WTC11 (cell line): ENCODE measurements around the gene BLTP1. TPM values are rescaled to one million over a fixed set of nuclear protein-coding genes. Genes with fewer than 3 reads are reported as not detected.

Experiments
- ATAC-seq: fragments of 200-7000 bp; cut with Tn5 transposase; 2 replicates; pipeline ENCODE4 v1.10.0; 2021; ENCODE audit warnings: mild to moderate bottlenecking, moderate library complexity
- CTCF ChIA-PET: fragments of 300-600 bp; sonication (Branson Sonifier 250); formaldehyde crosslinking; loops from one replicate; lab custom pipeline; 2021; ENCODE audit warnings: antibody characterized with exemption; lab: Charles Lee
- POLR2A ChIA-PET: fragments of 350-600 bp; sonication (Branson Sonifier 250); formaldehyde crosslinking; loops from one replicate; lab custom pipeline; 2021; ENCODE audit warnings: antibody characterized with exemption; lab: Charles Lee
- DNase-seq: peaks from one replicate; pipeline ENCODE4 v3.0.0; 2021; ENCODE audit warnings: low spot score
- H3K27ac Mint-ChIP-seq: 2 replicates; pipeline ENCODE4 v1.8.0; 2021; ENCODE audit warnings: mixed read lengths
- H3K27me3 Mint-ChIP-seq: 2 replicates; pipeline ENCODE4 v1.8.0; 2021; ENCODE audit warnings: low read depth, mild to moderate bottlenecking, moderate library complexity, mixed read lengths
- H3K36me3 Mint-ChIP-seq: 2 replicates; pipeline ENCODE4 v1.8.0; 2021; ENCODE audit warnings: mixed read lengths
- H3K4me1 Mint-ChIP-seq: 2 replicates; pipeline ENCODE4 v1.8.0; 2022; ENCODE audit warnings: mixed read lengths
- H3K4me3 Mint-ChIP-seq: 2 replicates; pipeline ENCODE4 v1.8.0; 2021; ENCODE audit warnings: mild to moderate bottlenecking, moderate library complexity, mixed read lengths
- H3K9me3 Mint-ChIP-seq: 2 replicates; pipeline ENCODE4 v1.8.0; 2021; ENCODE audit warnings: mixed read lengths
- AFF4 ChIP-seq: sonication (generic); formaldehyde crosslinking; IDR thresholded peaks from 2 replicates; pipeline ENCODE4 v1.8.1; 2023; ENCODE audit warnings: mild to moderate bottlenecking, missing genetic modification reagents, borderline replicate concordance
- ATF1 ChIP-seq: sonication (generic); formaldehyde crosslinking; IDR thresholded peaks from 2 replicates; pipeline ENCODE4 v1.8.1; 2023; ENCODE audit warnings: mild to moderate bottlenecking, moderate library complexity, missing genetic modification reagents
- E2F5 ChIP-seq: sonication (generic); formaldehyde crosslinking; IDR thresholded peaks from 2 replicates; pipeline ENCODE4 v1.8.1; 2022; ENCODE audit warnings: mild to moderate bottlenecking, moderate library complexity, missing genetic modification reagents
- EMX1 ChIP-seq: fragments of 250-450 bp; sonication (Bioruptor Pico); IDR thresholded peaks from 2 replicates; pipeline ENCODE4 v1.8.0; 2021; ENCODE audit warnings: mild to moderate bottlenecking
- FOXK1 ChIP-seq: sonication (generic); formaldehyde crosslinking; IDR thresholded peaks from 2 replicates; pipeline ENCODE4 v1.8.0; 2022; ENCODE audit warnings: mild to moderate bottlenecking, moderate library complexity, missing genetic modification reagents
- FOXP1 ChIP-seq: sonication (generic); formaldehyde crosslinking; IDR thresholded peaks from 2 replicates; pipeline ENCODE4 v1.8.0; 2022; ENCODE audit warnings: missing genetic modification reagents, mild to moderate bottlenecking, moderate library complexity, borderline replicate concordance
- GABPB1 ChIP-seq: sonication (generic); formaldehyde crosslinking; IDR thresholded peaks from 2 replicates; pipeline ENCODE4 v1.8.1; 2023; ENCODE audit warnings: mild to moderate bottlenecking, missing genetic modification reagents
- JUN ChIP-seq: sonication (generic); formaldehyde crosslinking; IDR thresholded peaks from 2 replicates; pipeline ENCODE4 v1.8.0; 2023; ENCODE audit warnings: mild to moderate bottlenecking, missing genetic modification reagents
- KAT7 ChIP-seq: sonication (generic); formaldehyde crosslinking; IDR thresholded peaks from 2 replicates; pipeline ENCODE4 v1.8.1; 2023; ENCODE audit warnings: missing genetic modification reagents, mild to moderate bottlenecking, borderline replicate concordance
- MLX ChIP-seq: sonication (generic); formaldehyde crosslinking; IDR thresholded peaks from 2 replicates; pipeline ENCODE4 v1.8.1; 2023; ENCODE audit warnings: mild to moderate bottlenecking, missing genetic modification reagents, moderate library complexity
- NR3C1 ChIP-seq: sonication (generic); formaldehyde crosslinking; conservative IDR thresholded peaks from 2 replicates; pipeline ENCODE4 v1.8.1; 2023; ENCODE audit warnings: low read depth, mild to moderate bottlenecking, missing genetic modification reagents
- RORB ChIP-seq: fragments of 250-450 bp; sonication (Bioruptor Pico); IDR thresholded peaks from 2 replicates; pipeline ENCODE4 v1.9.0; 2021; ENCODE audit warnings: mild to moderate bottlenecking
- SMAD3 ChIP-seq: sonication (generic); formaldehyde crosslinking; IDR thresholded peaks from 2 replicates; pipeline ENCODE4 v1.8.0; 2022; ENCODE audit warnings: missing genetic modification reagents, mild to moderate bottlenecking, borderline replicate concordance
- TP53 ChIP-seq: sonication (generic); formaldehyde crosslinking; IDR thresholded peaks from 2 replicates; pipeline ENCODE4 v1.8.1; 2023; ENCODE audit warnings: mild to moderate bottlenecking, missing genetic modification reagents
- total RNA-seq: library from RNA; stranded (reverse); gene quantifications from 3 replicates; pipeline ENCODE4 v1.2.3, GENCODE V29; 2021
- TF ChIP-seq, protein P1 (sequence below): fragments of 250-450 bp; sonication (Bioruptor Pico); IDR thresholded peaks from 2 replicates; pipeline ENCODE4 v1.9.0; 2021; ENCODE audit warnings: mild to moderate bottlenecking, borderline replicate concordance
- TF ChIP-seq, protein P2 (sequence below): sonication (generic); formaldehyde crosslinking; IDR thresholded peaks from 2 replicates; pipeline ENCODE4 v1.8.0; 2022; ENCODE audit warnings: mild to moderate bottlenecking, missing genetic modification reagents
- TF ChIP-seq, protein P3 (sequence below): sonication (generic); formaldehyde crosslinking; IDR thresholded peaks from 2 replicates; pipeline ENCODE4 v1.8.0; 2022; ENCODE audit warnings: mild to moderate bottlenecking, missing genetic modification reagents

Gene BLTP1
- total RNA-seq, 1 experiment from 2014 or later, result 32.1 TPM

GRCh38 chr4:122146652-122147051, 5.5 kb upstream of the BLTP1 start:
- no peak overlapping the region for H3K27ac Mint-ChIP-seq
- H3K36me3 Mint-ChIP-seq, result no peaks in the 10 kb centered on the region
- DNase-seq (no peak), ATAC-seq (no peak)
- ChIA-PET CTCF (no interaction called here), POLR2A (no interaction called here)
- H3K27me3 Mint-ChIP-seq, result peaks cover 6% of the 10 kb centered on the region
- H3K9me3 Mint-ChIP-seq, result no peaks in the 10 kb centered on the region
- TF ChIP-seq, protein P1, sequence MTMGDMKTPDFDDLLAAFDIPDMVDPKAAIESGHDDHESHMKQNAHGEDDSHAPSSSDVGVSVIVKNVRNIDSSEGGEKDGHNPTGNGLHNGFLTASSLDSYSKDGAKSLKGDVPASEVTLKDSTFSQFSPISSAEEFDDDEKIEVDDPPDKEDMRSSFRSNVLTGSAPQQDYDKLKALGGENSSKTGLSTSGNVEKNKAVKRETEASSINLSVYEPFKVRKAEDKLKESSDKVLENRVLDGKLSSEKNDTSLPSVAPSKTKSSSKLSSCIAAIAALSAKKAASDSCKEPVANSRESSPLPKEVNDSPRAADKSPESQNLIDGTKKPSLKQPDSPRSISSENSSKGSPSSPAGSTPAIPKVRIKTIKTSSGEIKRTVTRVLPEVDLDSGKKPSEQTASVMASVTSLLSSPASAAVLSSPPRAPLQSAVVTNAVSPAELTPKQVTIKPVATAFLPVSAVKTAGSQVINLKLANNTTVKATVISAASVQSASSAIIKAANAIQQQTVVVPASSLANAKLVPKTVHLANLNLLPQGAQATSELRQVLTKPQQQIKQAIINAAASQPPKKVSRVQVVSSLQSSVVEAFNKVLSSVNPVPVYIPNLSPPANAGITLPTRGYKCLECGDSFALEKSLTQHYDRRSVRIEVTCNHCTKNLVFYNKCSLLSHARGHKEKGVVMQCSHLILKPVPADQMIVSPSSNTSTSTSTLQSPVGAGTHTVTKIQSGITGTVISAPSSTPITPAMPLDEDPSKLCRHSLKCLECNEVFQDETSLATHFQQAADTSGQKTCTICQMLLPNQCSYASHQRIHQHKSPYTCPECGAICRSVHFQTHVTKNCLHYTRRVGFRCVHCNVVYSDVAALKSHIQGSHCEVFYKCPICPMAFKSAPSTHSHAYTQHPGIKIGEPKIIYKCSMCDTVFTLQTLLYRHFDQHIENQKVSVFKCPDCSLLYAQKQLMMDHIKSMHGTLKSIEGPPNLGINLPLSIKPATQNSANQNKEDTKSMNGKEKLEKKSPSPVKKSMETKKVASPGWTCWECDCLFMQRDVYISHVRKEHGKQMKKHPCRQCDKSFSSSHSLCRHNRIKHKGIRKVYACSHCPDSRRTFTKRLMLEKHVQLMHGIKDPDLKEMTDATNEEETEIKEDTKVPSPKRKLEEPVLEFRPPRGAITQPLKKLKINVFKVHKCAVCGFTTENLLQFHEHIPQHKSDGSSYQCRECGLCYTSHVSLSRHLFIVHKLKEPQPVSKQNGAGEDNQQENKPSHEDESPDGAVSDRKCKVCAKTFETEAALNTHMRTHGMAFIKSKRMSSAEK (CRISPR knock-in tag), result no peak
- TF ChIP-seq AFF4 (CRISPR knock-in tag) (no peak), GABPB1 (CRISPR knock-in tag) (no peak), JUN (no peak), EMX1 (CRISPR knock-in tag) (no peak), RORB (CRISPR knock-in tag) (no peak), MLX (CRISPR knock-in tag) (no peak), NR3C1 (CRISPR knock-in tag) (no peak), KAT7 (no peak)
- TF ChIP-seq, protein P2, sequence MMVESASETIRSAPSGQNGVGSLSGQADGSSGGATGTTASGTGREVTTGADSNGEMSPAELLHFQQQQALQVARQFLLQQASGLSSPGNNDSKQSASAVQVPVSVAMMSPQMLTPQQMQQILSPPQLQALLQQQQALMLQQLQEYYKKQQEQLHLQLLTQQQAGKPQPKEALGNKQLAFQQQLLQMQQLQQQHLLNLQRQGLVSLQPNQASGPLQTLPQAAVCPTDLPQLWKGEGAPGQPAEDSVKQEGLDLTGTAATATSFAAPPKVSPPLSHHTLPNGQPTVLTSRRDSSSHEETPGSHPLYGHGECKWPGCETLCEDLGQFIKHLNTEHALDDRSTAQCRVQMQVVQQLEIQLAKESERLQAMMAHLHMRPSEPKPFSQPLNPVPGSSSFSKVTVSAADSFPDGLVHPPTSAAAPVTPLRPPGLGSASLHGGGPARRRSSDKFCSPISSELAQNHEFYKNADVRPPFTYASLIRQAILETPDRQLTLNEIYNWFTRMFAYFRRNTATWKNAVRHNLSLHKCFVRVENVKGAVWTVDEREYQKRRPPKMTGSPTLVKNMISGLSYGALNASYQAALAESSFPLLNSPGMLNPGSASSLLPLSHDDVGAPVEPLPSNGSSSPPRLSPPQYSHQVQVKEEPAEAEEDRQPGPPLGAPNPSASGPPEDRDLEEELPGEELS, result no peak
- H3K4me3 Mint-ChIP-seq, result no peak overlapping the region
- H3K4me1 Mint-ChIP-seq, result peaks cover 4% of the 10 kb centered on the region

- H3K36me3 Mint-ChIP-seq, result peaks cover 9% of the 10 kb centered on the region
- peaks cover 4% of the 10 kb centered on the region for H3K9me3 Mint-ChIP-seq
- H3K27me3 Mint-ChIP-seq, result no peaks in the 10 kb centered on the region
- H3K4me1 Mint-ChIP-seq, result peaks cover 14% of the 10 kb centered on the region
- no peak for DNase-seq
- peak overlapping the region; percentile 97; the same call in 1 of the 2 replicates for H3K4me3 Mint-ChIP-seq
- POLR2A ChIA-PET, result no interaction called here
- CTCF ChIA-PET, result no interaction called here
- ATAC-seq, result no peak
- no peak overlapping the region for H3K27ac Mint-ChIP-seq
- no peak for TF ChIP-seq TP53 (CRISPR knock-in tag)
- TF ChIP-seq, protein P3, sequence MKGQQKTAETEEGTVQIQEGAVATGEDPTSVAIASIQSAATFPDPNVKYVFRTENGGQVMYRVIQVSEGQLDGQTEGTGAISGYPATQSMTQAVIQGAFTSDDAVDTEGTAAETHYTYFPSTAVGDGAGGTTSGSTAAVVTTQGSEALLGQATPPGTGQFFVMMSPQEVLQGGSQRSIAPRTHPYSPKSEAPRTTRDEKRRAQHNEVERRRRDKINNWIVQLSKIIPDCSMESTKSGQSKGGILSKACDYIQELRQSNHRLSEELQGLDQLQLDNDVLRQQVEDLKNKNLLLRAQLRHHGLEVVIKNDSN (CRISPR knock-in tag), result no peak
- TF ChIP-seq ATF1 (CRISPR knock-in tag), result no peak
- no peak for TF ChIP-seq SMAD3 (CRISPR knock-in tag)
- TF ChIP-seq AFF4 (CRISPR knock-in tag), result no peak
- TF ChIP-seq E2F5 (CRISPR knock-in tag), result no peak
- no peak for TF ChIP-seq FOXK1
- no peak for TF ChIP-seq FOXP1 (CRISPR knock-in tag)
Measured at GRCh38 chr4:122150931-122151330, 1.2 kb upstream of the BLTP1 start.
